HEK293 (cell line): Measurements from ENCODE around the gene ACOT7.

Source experiments
- CTCF ChIA-PET: fragments of 350-600 bp; formaldehyde crosslinking; extraction: SDS; loops from one replicate; lab custom pipeline; 2021; ENCODE audit warnings: antibody characterized with exemption; lab: Yijun Ruan, JAX
- POLR2A ChIA-PET: fragments of 300-600 bp; formaldehyde crosslinking; extraction: SDS; loops from one replicate; lab custom pipeline; 2020; ENCODE audit warnings: antibody characterized with exemption, inconsistent platforms; lab: Yijun Ruan, JAX
- H3K27ac ChIP-seq: fragments of 200-500 bp; sonication (Bioruptor generic); 2 replicates; pipeline ENCODE4 v1.5.1; 2014; ENCODE audit warnings: low read depth, low read length, control low read depth, inconsistent platforms; ENCODE audit errors: extremely low read depth
- H3K36me3 ChIP-seq, 2 experiments: fragments of 200-500 bp in 1 of 2; sonication (Bioruptor generic) in 1 of 2; 1 replicate in 1 of 2; 2 replicates in 1 of 2; pipeline ENCODE4 v1.5.1; 2014 to 2017; ENCODE audit warnings: inconsistent platforms in 2 of 2, low read length in 2 of 2; ENCODE audit not compliant: control insufficient read depth in 2 of 2, insufficient read depth in 1 of 2
- H3K4me1 ChIP-seq: fragments of 200-500 bp; sonication (Bioruptor generic); 2 replicates; pipeline ENCODE4 v1.5.1; 2014; ENCODE audit warnings: mild to moderate bottlenecking, low read length, inconsistent platforms; ENCODE audit not compliant: control insufficient read depth, insufficient read depth
- H3K4me3 ChIP-seq: 2 replicates; pipeline ENCODE4 v1.5.1; 2011; ENCODE audit warnings: low read depth, mild to moderate bottlenecking, control low read depth, low read length, moderate library complexity
- H3K9me3 ChIP-seq: fragments of 200-500 bp; sonication (Bioruptor generic); 2 replicates; pipeline ENCODE4 v1.5.1; 2014; ENCODE audit warnings: low read depth, low read length, inconsistent platforms; ENCODE audit not compliant: control insufficient read depth, insufficient read depth
- AEBP2 ChIP-seq: fragments of 450-650 bp; formaldehyde crosslinking; IDR thresholded peaks from 2 replicates; pipeline ENCODE4 v1.5.1; 2016; ENCODE audit warnings: missing biosample characterization, missing genetic modification characterization, borderline replicate concordance
- BCL11B ChIP-seq: fragments of 450-650 bp; formaldehyde crosslinking; IDR thresholded peaks from 2 replicates; pipeline ENCODE4 v1.5.1; 2016; ENCODE audit warnings: low read depth, missing biosample characterization, missing genetic modification characterization
- EGR2 ChIP-seq: fragments of 450-650 bp; formaldehyde crosslinking; IDR thresholded peaks from 2 replicates; pipeline ENCODE4 v1.5.1; 2016; ENCODE audit warnings: low read depth, missing biosample characterization, missing genetic modification characterization
- FEZF1 ChIP-seq: fragments of 450-650 bp; formaldehyde crosslinking; IDR thresholded peaks from 2 replicates; pipeline ENCODE4 v1.5.1; 2016; ENCODE audit warnings: missing biosample characterization, missing genetic modification characterization
- KLF1 ChIP-seq: fragments of 450-650 bp; formaldehyde crosslinking; IDR thresholded peaks from 2 replicates; pipeline ENCODE4 v1.5.1; 2016; ENCODE audit warnings: missing biosample characterization, missing genetic modification characterization
- PRDM6 ChIP-seq: fragments of 450-650 bp; formaldehyde crosslinking; IDR thresholded peaks from 2 replicates; pipeline ENCODE4 v1.5.1; 2017; ENCODE audit warnings: missing biosample characterization, missing genetic modification characterization
- SCRT1 ChIP-seq: fragments of 450-650 bp; formaldehyde crosslinking; IDR thresholded peaks from 2 replicates; pipeline ENCODE4 v1.5.1; 2016; ENCODE audit warnings: missing biosample characterization, missing genetic modification characterization, borderline replicate concordance
- SCRT2 ChIP-seq: fragments of 450-650 bp; formaldehyde crosslinking; IDR thresholded peaks from 2 replicates; pipeline ENCODE4 v1.5.1; 2016; ENCODE audit warnings: missing biosample characterization, missing genetic modification characterization
- SP7 ChIP-seq: fragments of 450-650 bp; formaldehyde crosslinking; IDR thresholded peaks from 2 replicates; pipeline ENCODE4 v1.5.1; 2016; ENCODE audit warnings: missing biosample characterization, missing genetic modification characterization
- ZFHX2 ChIP-seq: fragments of 450-650 bp; formaldehyde crosslinking; conservative IDR thresholded peaks from 2 replicates; pipeline ENCODE4 v1.5.1; 2016; ENCODE audit warnings: missing biosample characterization, missing genetic modification characterization
- ZIC2 ChIP-seq: fragments of 450-650 bp; formaldehyde crosslinking; IDR thresholded peaks from 2 replicates; pipeline ENCODE4 v1.5.1; 2016; ENCODE audit warnings: missing biosample characterization, missing genetic modification characterization
- ZNF114 ChIP-seq: fragments of 450-650 bp; formaldehyde crosslinking; IDR thresholded peaks from 2 replicates; pipeline ENCODE4 v1.5.0; 2017; ENCODE audit warnings: missing biosample characterization, missing genetic modification characterization
- ZNF24 ChIP-seq: fragments of 450-650 bp; formaldehyde crosslinking; IDR thresholded peaks from 2 replicates; pipeline ENCODE4 v1.5.1; 2016; ENCODE audit warnings: missing biosample characterization, missing genetic modification characterization
- ZNF280C ChIP-seq: fragments of 450-650 bp; formaldehyde crosslinking; IDR thresholded peaks from 2 replicates; pipeline ENCODE4 v1.5.1; 2016; ENCODE audit warnings: missing biosample characterization, missing genetic modification characterization
- ZNF354C ChIP-seq: fragments of 450-650 bp; formaldehyde crosslinking; IDR thresholded peaks from 2 replicates; pipeline ENCODE4 v1.5.1; 2016; ENCODE audit warnings: missing biosample characterization, missing genetic modification characterization, low read depth, borderline replicate concordance
- ZNF398 ChIP-seq: fragments of 450-650 bp; formaldehyde crosslinking; IDR thresholded peaks from 2 replicates; pipeline ENCODE4 v1.5.1; 2017; ENCODE audit warnings: missing biosample characterization, missing genetic modification characterization
- ZNF513 ChIP-seq: fragments of 450-650 bp; IDR thresholded peaks from 2 replicates; pipeline ENCODE4 v1.5.1; 2018; ENCODE audit warnings: missing biosample characterization, missing genetic modification characterization
- ZNF544 ChIP-seq: fragments of 450-650 bp; formaldehyde crosslinking; IDR thresholded peaks from 2 replicates; pipeline ENCODE4 v1.5.0; 2017; ENCODE audit warnings: missing biosample characterization, missing genetic modification characterization
- ZNF585B ChIP-seq: fragments of 450-650 bp; formaldehyde crosslinking; IDR thresholded peaks from 2 replicates; pipeline ENCODE4 v1.5.1; 2016; ENCODE audit warnings: missing biosample characterization, missing genetic modification characterization
- ZNF654 ChIP-seq: fragments of 450-650 bp; formaldehyde crosslinking; IDR thresholded peaks from 2 replicates; pipeline ENCODE4 v1.5.1; 2016; ENCODE audit warnings: low read depth, missing biosample characterization, missing genetic modification characterization
- ZNF670 ChIP-seq: fragments of 450-650 bp; formaldehyde crosslinking; IDR thresholded peaks from 2 replicates; pipeline ENCODE4 v1.5.1; 2016; ENCODE audit warnings: missing biosample characterization, missing genetic modification characterization, low read depth
- ZNF692 ChIP-seq: fragments of 450-650 bp; formaldehyde crosslinking; IDR thresholded peaks from 2 replicates; pipeline ENCODE4 v1.5.1; 2016; ENCODE audit warnings: missing biosample characterization, missing genetic modification characterization
- ZNF707 ChIP-seq: fragments of 450-650 bp; formaldehyde crosslinking; IDR thresholded peaks from 2 replicates; pipeline ENCODE4 v1.5.1; 2016; ENCODE audit warnings: missing biosample characterization, missing genetic modification characterization
- ZNF76 ChIP-seq: fragments of 450-650 bp; formaldehyde crosslinking; IDR thresholded peaks from 2 replicates; pipeline ENCODE4; 2016; ENCODE audit warnings: low read depth, missing biosample characterization, missing genetic modification characterization, borderline replicate concordance

The ACOT7 gene

GRCh38 chr1:6310116-6310848, 83.3 kb downstream of the ACOT7 start (continued):
- no peak for TF ChIP-seq ZNF398
- peak; percentile 57 for TF ChIP-seq ZFHX2
- peak; percentile 72 for TF ChIP-seq EGR2

- CTCF ChIA-PET: interaction anchor here (0.6 kb wide), 2 partner anchors 63 kb away, joined by 3 to 4 read pairs; no protein-coding TSS in a partner anchor
- Histone ChIP-seq H3K9me3 (no peaks in the 10 kb centered on the region), H3K4me1 (no peaks in the 10 kb centered on the region), H3K27ac (no peak overlapping the region), H3K4me3 (no peak overlapping the region), H3K36me3 (peaks cover 0 to 61% of the 10 kb centered on the region in 2 experiments; a peak in 1 of 3 replicates)
- POLR2A ChIA-PET: no interaction called here
- TF ChIP-seq FEZF1 (tag by site-specific recombination) (peak; percentile 15; the same call in 1 of the 2 replicates), ZNF654 (tag by site-specific recombination) (no peak), PRDM6 (tag by site-specific recombination) (peak; percentile 66; the same call in 1 of the 2 replicates), ZNF280C (tag by site-specific recombination) (no peak), SP7 (peak; percentile 93), ZNF692 (no peak), ZNF354C (tag by site-specific recombination) (no peak), ZNF76 (tag by site-specific recombination) (no peak), ZIC2 (tag by site-specific recombination) (0 out of 2 replicates have a peak, but pooled peaks have one; percentile 12), KLF1 (tag by site-specific recombination) (no peak), ZNF670 (tag by site-specific recombination) (no peak), ZNF707 (no peak), ZNF585B (tag by site-specific recombination) (no peak)
Observed at GRCh38 chr1:6309564-6309963, 84.0 kb downstream of the ACOT7 start.

GRCh38 chr1:6308449-6308848, 85.1 kb downstream of the ACOT7 start:
- Histone ChIP-seq H3K9me3 (no peaks in the 10 kb centered on the region), H3K4me1 (no peaks in the 10 kb centered on the region), H3K36me3 (peaks cover 0 to 58% of the 10 kb centered on the region in 2 experiments; a peak in 1 of 3 replicates), H3K27ac (no peak overlapping the region), H3K4me3 (no peak overlapping the region)
- CTCF ChIA-PET: no interaction called here
- POLR2A ChIA-PET: no interaction called here
- TF ChIP-seq AEBP2 (tag by site-specific recombination) (no peak), SCRT1 (tag by site-specific recombination) (peak; percentile 53), ZNF114 (tag by site-specific recombination) (no peak), SCRT2 (tag by site-specific recombination) (peak; percentile 67), ZNF24 (no peak), ZNF544 (tag by site-specific recombination) (no peak), ZNF513 (tag by site-specific recombination) (no peak), BCL11B (no peak)
